ENCODE results near the gene RXRA.

Gene RXRA

DNA sequence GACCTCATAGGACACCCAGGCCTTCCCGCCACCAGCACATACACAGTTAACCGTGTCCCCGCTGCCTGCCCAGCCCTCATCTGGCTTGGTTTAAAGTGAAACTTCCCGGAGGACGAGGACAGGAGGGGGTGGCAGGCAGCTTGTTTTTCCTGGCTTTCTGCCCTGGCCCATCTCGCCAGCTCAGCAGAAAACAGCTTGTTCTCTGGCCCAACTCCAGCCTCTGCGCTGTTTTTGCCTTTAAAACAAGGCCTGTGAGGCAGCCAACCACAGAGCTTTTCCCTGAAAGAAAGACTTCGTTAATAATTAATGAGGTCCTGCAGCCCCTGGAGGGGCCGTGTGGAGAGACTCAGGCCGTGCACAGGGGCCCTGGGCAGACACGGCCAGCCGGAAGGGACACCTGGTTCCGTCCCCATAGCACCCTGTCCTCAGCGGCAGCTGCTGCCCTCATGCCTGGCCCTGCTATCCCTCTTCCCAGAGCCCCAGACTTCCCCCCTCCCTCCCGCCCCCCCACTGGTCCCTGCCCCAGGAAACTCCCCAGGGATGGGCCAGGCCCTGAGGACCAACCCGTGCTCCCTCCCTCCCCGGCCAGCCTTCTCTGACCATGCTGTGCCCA is 108.7 kb downstream of the RXRA start (continued):
- TF ChIP-seq, protein P1, sequence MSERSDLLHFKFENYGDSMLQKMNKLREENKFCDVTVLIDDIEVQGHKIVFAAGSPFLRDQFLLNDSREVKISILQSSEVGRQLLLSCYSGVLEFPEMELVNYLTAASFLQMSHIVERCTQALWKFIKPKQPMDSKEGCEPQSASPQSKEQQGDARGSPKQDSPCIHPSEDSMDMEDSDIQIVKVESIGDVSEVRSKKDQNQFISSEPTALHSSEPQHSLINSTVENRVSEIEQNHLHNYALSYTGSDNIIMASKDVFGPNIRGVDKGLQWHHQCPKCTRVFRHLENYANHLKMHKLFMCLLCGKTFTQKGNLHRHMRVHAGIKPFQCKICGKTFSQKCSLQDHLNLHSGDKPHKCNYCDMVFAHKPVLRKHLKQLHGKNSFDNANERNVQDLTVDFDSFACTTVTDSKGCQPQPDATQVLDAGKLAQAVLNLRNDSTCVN (tag by site-specific recombination; optimal IDR thresholded peaks at IDR 0.05) = no peak
- TF ChIP-seq ZNF423 (tag by site-specific recombination; IDR thresholded peaks at IDR 0.05) (peak; percentile 56; the same call in 1 of the 2 replicates), ZNF416 (tag by site-specific recombination; IDR thresholded peaks at IDR 0.05) (no peak), OVOL3 (tag by site-specific recombination; IDR thresholded peaks at IDR 0.05) (no peak), ZNF324 (tag by site-specific recombination; IDR thresholded peaks at IDR 0.05) (no peak), ZNF121 (tag by site-specific recombination; IDR thresholded peaks at IDR 0.05) (0 out of 2 replicates have a peak, but pooled peaks have one; percentile 25), ZNF23 (tag by site-specific recombination; IDR thresholded peaks at IDR 0.05; ENCODE audit: borderline replicate concordance) (no peak), ZNF843 (tag by site-specific recombination; IDR thresholded peaks at IDR 0.05) (no peak), PRDM1 (tag by site-specific recombination; IDR thresholded peaks at IDR 0.05) (no peak), ZNF768 (tag by site-specific recombination; IDR thresholded peaks at IDR 0.05) (no peak), YY1 (tag by site-specific recombination; IDR thresholded peaks at IDR 0.05) (no peak), ZNF112 (tag by site-specific recombination; IDR thresholded peaks at IDR 0.05) (no peak), ZNF16 (tag by site-specific recombination; IDR thresholded peaks at IDR 0.05; ENCODE audit: low read depth) (no peak), ZNF146 (tag by site-specific recombination; IDR thresholded peaks at IDR 0.05) (no peak), KLF1 (tag by site-specific recombination; IDR thresholded peaks at IDR 0.05) (no peak), ZNF670 (tag by site-specific recombination; IDR thresholded peaks at IDR 0.05; ENCODE audit: low read depth) (no peak), ZNF544 (tag by site-specific recombination; IDR thresholded peaks at IDR 0.05) (no peak), ZBTB17 (tag by site-specific recombination; IDR thresholded peaks at IDR 0.05) (no peak), SP7 (tag by site-specific recombination; IDR thresholded peaks at IDR 0.05) (peak; percentile 30; the same call in 1 of the 2 replicates), KLF9 (tag by site-specific recombination; IDR thresholded peaks at IDR 0.05; ENCODE audit: low read depth) (no peak), ZNF621 (tag by site-specific recombination; IDR thresholded peaks at IDR 0.05) (no peak), ZBTB21 (tag by site-specific recombination; IDR thresholded peaks at IDR 0.05) (no peak), ZFP37 (tag by site-specific recombination; IDR thresholded peaks at IDR 0.05) (no peak), ZNF2 (tag by site-specific recombination; IDR thresholded peaks at IDR 0.05) (no peak), ZNF610 (tag by site-specific recombination; IDR thresholded peaks at IDR 0.05; ENCODE audit: borderline replicate concordance) (0 out of 2 replicates have a peak, but pooled peaks have one; percentile 27), ZNF10 (tag by site-specific recombination; IDR thresholded peaks at IDR 0.05) (no peak), ZNF747 (tag by site-specific recombination; IDR thresholded peaks at IDR 0.05) (no peak), IKZF3 (tag by site-specific recombination; IDR thresholded peaks at IDR 0.05) (peak; percentile 85), ZNF707 (tag by site-specific recombination; IDR thresholded peaks at IDR 0.05) (no peak)
- TF ChIP-seq, protein P2, sequence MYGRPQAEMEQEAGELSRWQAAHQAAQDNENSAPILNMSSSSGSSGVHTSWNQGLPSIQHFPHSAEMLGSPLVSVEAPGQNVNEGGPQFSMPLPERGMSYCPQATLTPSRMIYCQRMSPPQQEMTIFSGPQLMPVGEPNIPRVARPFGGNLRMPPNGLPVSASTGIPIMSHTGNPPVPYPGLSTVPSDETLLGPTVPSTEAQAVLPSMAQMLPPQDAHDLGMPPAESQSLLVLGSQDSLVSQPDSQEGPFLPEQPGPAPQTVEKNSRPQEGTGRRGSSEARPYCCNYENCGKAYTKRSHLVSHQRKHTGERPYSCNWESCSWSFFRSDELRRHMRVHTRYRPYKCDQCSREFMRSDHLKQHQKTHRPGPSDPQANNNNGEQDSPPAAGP (tag by site-specific recombination; IDR thresholded peaks at IDR 0.05) = 0 out of 2 replicates have a peak, but pooled peaks have one; percentile 27
- TF ChIP-seq, protein P3, sequence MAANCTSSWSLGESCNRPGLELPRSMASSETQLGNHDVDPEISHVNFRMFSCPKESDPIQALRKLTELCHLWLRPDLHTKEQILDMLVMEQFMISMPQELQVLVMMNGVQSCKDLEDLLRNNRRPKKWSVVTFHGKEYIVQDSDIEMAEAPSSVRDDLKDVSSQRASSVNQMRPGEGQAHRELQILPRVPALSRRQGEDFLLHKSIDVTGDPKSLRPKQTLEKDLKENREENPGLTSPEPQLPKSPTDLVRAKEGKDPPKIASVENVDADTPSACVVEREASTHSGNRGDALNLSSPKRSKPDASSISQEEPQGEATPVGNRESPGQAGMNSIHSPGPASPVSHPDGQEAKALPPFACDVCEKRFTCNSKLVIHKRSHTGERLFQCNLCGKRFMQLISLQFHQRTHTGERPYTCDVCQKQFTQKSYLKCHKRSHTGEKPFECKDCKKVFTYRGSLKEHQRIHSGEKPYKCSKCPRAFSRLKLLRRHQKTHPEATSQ (tag by site-specific recombination; IDR thresholded peaks at IDR 0.05) = no peak
- TF ChIP-seq, protein P4, sequence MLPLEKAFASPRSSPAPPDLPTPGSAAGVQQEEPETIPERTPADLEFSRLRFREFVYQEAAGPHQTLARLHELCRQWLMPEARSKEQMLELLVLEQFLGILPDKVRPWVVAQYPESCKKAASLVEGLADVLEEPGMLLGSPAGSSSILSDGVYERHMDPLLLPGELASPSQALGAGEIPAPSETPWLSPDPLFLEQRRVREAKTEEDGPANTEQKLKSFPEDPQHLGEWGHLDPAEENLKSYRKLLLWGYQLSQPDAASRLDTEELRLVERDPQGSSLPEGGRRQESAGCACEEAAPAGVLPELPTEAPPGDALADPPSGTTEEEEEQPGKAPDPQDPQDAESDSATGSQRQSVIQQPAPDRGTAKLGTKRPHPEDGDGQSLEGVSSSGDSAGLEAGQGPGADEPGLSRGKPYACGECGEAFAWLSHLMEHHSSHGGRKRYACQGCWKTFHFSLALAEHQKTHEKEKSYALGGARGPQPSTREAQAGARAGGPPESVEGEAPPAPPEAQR (tag by site-specific recombination; IDR thresholded peaks at IDR 0.05) = no peak
- TF ChIP-seq, protein P5, sequence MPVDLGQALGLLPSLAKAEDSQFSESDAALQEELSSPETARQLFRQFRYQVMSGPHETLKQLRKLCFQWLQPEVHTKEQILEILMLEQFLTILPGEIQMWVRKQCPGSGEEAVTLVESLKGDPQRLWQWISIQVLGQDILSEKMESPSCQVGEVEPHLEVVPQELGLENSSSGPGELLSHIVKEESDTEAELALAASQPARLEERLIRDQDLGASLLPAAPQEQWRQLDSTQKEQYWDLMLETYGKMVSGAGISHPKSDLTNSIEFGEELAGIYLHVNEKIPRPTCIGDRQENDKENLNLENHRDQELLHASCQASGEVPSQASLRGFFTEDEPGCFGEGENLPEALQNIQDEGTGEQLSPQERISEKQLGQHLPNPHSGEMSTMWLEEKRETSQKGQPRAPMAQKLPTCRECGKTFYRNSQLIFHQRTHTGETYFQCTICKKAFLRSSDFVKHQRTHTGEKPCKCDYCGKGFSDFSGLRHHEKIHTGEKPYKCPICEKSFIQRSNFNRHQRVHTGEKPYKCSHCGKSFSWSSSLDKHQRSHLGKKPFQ (tag by site-specific recombination; IDR thresholded peaks at IDR 0.05) = no peak
- TF ChIP-seq, protein P6, sequence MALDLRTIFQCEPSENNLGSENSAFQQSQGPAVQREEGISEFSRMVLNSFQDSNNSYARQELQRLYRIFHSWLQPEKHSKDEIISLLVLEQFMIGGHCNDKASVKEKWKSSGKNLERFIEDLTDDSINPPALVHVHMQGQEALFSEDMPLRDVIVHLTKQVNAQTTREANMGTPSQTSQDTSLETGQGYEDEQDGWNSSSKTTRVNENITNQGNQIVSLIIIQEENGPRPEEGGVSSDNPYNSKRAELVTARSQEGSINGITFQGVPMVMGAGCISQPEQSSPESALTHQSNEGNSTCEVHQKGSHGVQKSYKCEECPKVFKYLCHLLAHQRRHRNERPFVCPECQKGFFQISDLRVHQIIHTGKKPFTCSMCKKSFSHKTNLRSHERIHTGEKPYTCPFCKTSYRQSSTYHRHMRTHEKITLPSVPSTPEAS (tag by site-specific recombination; IDR thresholded peaks at IDR 0.05) = no peak

Measured in HEK293 (cell line).